Ascending aorta (tissue), 2 donors: Measurements from ENCODE around the gene HID1. TPM values are rescaled to one million over a fixed set of nuclear protein-coding genes. Genes with fewer than 3 reads are reported as not detected.
"Not testable (repeated sequence)": the region's sequence is repeated elsewhere in the genome, so short reads cannot be mapped to it uniquely, and the experiment has no call there.

ENCODE experiments used
- DNase-seq, 2 donors: peaks; one replicate each; pipeline ENCODE4 v3.0.0-alpha.2; 2019; ENCODE audit warnings: low spot score in 2 of 2
- H3K27ac ChIP-seq, 2 donors: fragments of 200-600 bp; sonication (generic); one replicate each; pipeline ENCODE4 v1.5.1; 2016 to 2017; ENCODE audit warnings: mild to moderate bottlenecking in 1 of 2
- H3K27me3 ChIP-seq: fragments of 200-600 bp; sonication (generic); one replicate; pipeline ENCODE4 v1.5.1; 2017
- H3K36me3 ChIP-seq, 2 donors: fragments of 200-600 bp; sonication (generic); one replicate each; pipeline ENCODE4 v1.5.1; 2016
- H3K4me1 ChIP-seq, 2 donors: fragments of 200-600 bp; sonication (generic); one replicate each; pipeline ENCODE4 v1.5.1; 2016 to 2017; ENCODE audit warnings: mild to moderate bottlenecking in 1 of 2
- H3K4me3 ChIP-seq, 2 donors: fragments of 200-600 bp; sonication (generic); one replicate each; pipeline ENCODE4 v1.5.1; 2016 to 2017; ENCODE audit warnings: mild to moderate bottlenecking in 1 of 2
- H3K9me3 ChIP-seq, 2 donors: fragments of 200-600 bp; sonication (generic); one replicate each; pipeline ENCODE4 v1.5.1; 2016
- CTCF ChIP-seq, 3 experiments: fragments of 200-600 bp in 2 of 3; fragments of 450-650 bp in 1 of 3; sonication (generic) in 2 of 3; IDR thresholded peaks; one replicate each; pipeline ENCODE4 v1.5.1; 2016 to 2019; ENCODE audit warnings: antibody characterized with exemption in 3 of 3, mild to moderate bottlenecking in 1 of 3, moderate library complexity in 1 of 3
- intact Hi-C: fragments of 100-400 bp; cut with DNase I; formaldehyde crosslinking; loops from one replicate; pipeline ENCODE4 v1.15.1; 2023
- total RNA-seq: library from RNA; depleted of rRNA; stranded (reverse); fragments of >200 nt; gene quantifications from one replicate; pipeline ENCODE4 v1.1.0, GENCODE V29; 2016

HID1 gene
- total RNA-seq, 1 donor from 2014 or later, result 103 TPM

GRCh38 chr17:75008373-75008772, 35.8 kb upstream of the HID1 start:
- Histone ChIP-seq H3K4me1 (peaks cover 0 to 14% of the 10 kb centered on the region in 2 donors), H3K27ac (no peak overlapping the region), H3K9me3 (no peaks in the 10 kb centered on the region), H3K27me3 (no peaks in the 10 kb centered on the region), H3K36me3 (peaks cover 19% of the 10 kb centered on the region in 2 donors), H3K4me3 (no peak overlapping the region)
- DNase-seq, result no peak
- intact Hi-C loops, result no loop called here
- TF ChIP-seq CTCF (IDR thresholded peaks at IDR 0.05), result no peak

- no peak overlapping the region for H3K4me3 ChIP-seq
- intact Hi-C loops, result no loop called here
- peaks cover 32 to 36% of the 10 kb centered on the region in 2 donors for H3K36me3 ChIP-seq
- no peaks in the 10 kb centered on the region for H3K27me3 ChIP-seq
- no peak overlapping the region for H3K27ac ChIP-seq
- no peak for TF ChIP-seq CTCF (IDR thresholded peaks at IDR 0.05)
- no peak for DNase-seq
- H3K9me3 ChIP-seq, result no peaks in the 10 kb centered on the region
- peaks cover 0 to 5% of the 10 kb centered on the region in 2 donors for H3K4me1 ChIP-seq
These were observed 34.1 kb upstream of the HID1 start for GRCh38 chr17:75006653-75007052.

GRCh38 chr17:75006084-75006483, 33.5 kb upstream of the HID1 start:
- H3K36me3 ChIP-seq, result peaks cover 38 to 42% of the 10 kb centered on the region in 2 donors
- H3K9me3 ChIP-seq, DNase-seq, intact Hi-C loops, H3K27ac ChIP-seq, H3K4me3 ChIP-seq, H3K27me3 ChIP-seq, H3K4me1 ChIP-seq: not testable (repeated sequence)

GRCh38 chr17:75005291-75005690, 32.7 kb upstream of the HID1 start:
- no peak for DNase-seq
- H3K4me1 ChIP-seq, result no peaks in the 10 kb centered on the region
- H3K4me3 ChIP-seq, result no peak overlapping the region
- H3K27me3 ChIP-seq, result no peaks in the 10 kb centered on the region
- H3K9me3 ChIP-seq, result no peaks in the 10 kb centered on the region
- intact Hi-C loops, result no loop called here
- TF ChIP-seq CTCF (IDR thresholded peaks at IDR 0.05), result no peak
- no peak overlapping the region for H3K27ac ChIP-seq
- H3K36me3 ChIP-seq, result peaks cover 39 to 48% of the 10 kb centered on the region in 2 donors

- Histone ChIP-seq H3K27ac (no peak overlapping the region), H3K27me3 (no peaks in the 10 kb centered on the region), H3K9me3 (no peaks in the 10 kb centered on the region), H3K4me1 (no peaks in the 10 kb centered on the region), H3K4me3 (no peak overlapping the region), H3K36me3 (peaks cover 46 to 57% of the 10 kb centered on the region in 2 donors)
- intact Hi-C loops, result no loop called here
- TF ChIP-seq CTCF (IDR thresholded peaks at IDR 0.05), result no peak
- DNase-seq, result no peak
These were observed 31.8 kb upstream of the HID1 start for GRCh38 chr17:75004371-75004770.

GRCh38 chr17:75003957-75004355, 31.4 kb upstream of the HID1 start:
- Histone ChIP-seq H3K36me3 (peaks cover 47 to 58% of the 10 kb centered on the region in 2 donors), H3K9me3 (no peaks in the 10 kb centered on the region), H3K4me1 (no peaks in the 10 kb centered on the region), H3K27ac (no peak overlapping the region), H3K4me3 (no peak overlapping the region), H3K27me3 (no peaks in the 10 kb centered on the region)
- no peak for TF ChIP-seq CTCF (IDR thresholded peaks at IDR 0.05)
- no peak for DNase-seq
- intact Hi-C loops, result no loop called here
